Left hindlimb (tissue), 1 donor: Measurements from ENCODE around the gene SH3BP2.
A peak's percentile ranks its signal among the peaks of the same experiment; 100 is the strongest.

Experiments used
- DNase-seq: peaks from one replicate; pipeline ENCODE4 v3.0.0-alpha.2; 2018

The SH3BP2 gene

GRCh38 chr4:2804449-2804972, 11.6 kb downstream of the SH3BP2 start:
- DNase-seq, result peak; percentile 25

GRCh38 chr4:2804973-2805501, 12.2 kb downstream of the SH3BP2 start:
- DNase-seq, result peak; percentile 36

DNA sequence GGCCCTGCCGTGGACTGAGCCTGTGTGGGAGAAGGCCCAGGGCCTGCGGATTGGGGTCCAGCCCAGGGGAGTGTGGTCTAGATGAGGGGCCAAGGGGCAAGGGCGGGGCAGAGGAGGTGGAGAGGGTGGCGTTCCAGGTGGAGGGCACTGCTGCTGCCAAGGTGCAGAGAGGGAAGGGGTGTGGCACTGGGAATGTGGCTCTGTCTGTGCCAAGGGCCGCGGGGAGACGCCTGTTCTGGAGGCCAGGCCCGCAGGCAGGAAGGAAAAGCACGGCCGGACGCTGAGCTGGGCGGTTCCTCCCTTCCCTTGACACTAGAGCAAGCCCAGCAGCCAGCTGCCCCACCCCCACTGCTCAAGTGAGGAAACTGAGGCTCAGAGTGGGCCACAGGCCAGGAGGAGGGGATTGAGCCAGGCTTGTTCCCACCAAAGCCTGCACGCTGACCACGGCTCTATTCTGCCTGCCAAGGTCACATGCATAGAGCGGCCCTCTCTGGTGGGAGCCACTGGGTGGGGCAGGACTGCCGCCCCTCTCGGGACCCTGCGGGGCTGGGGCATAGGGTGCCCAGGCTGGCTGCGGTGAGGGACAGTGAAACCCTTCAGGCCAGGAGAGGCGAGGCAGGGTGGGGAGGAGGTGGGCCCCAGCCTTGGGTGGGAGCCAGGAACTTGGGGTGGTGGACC, 13.0 kb downstream of the SH3BP2 start:
- DNase-seq, result peak; percentile 57

DNA sequence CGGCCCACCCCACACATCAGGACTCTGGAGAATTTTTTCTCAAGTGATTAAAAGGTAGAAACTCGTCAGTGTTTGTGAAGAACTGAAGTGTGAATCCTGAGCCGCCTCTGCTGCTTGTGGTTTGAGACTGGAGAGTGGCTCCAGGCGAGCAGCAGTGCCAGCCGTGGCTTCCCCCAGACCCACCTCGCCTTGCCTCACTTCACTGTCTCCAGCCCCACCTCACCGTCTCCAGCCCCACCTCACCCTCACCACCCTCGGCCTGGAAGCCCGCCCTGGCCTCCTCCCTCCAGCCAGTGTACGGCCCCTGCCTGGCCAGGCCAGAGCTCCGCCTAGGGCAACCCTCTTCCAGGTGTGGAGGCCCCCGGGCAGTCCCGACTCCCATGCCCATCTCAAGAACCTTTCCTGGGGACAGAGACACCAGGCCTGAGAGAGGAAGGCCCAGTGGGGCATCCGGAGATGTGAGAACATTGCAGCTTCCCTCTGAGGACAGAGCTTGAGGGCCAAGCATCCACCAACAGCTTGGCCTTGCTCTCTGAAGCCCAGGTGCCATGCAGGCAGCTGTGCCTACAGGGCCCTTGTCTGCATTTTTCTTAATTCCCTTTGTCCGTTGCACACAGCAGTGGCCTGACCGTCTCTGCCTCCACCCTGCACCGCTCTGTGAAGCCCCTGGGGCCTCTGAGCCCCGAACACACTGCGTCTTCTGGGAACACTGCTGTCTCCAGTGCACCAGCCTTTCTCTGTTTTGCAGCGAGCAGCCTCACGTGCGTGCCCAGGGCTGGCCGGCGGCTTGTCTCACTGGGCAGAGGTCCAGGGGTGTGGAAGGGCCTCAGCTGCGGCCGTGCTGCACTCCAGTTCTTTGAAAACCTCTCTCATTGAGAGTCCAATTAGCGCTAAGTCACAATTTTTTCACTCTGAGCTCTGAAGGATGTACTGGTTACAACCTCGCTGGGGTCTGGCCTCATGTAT, 13.8 kb downstream of the SH3BP2 start:
- no peak for DNase-seq

DNA sequence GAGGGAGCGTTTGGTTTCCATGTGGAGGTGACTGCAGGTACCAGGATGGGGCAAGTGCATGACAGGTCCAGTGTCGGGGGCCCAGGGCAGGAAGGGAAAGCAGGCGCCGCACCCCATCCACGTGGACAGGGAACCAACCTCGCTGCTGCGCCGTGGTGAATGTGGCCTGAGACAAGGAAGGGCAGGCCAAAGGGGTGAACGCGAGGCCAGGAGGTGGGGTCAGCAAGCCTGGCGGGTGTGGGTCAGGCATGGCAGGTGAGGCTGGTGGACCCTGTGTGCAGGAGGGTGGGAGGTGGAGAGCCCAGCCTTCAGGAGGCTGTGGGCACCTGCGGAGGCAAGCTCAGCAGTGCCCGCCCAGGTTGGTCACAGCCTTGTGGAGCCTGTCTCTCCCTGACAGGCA, 14.7 kb downstream of the SH3BP2 start:
- no peak for DNase-seq

- no peak for DNase-seq
These were observed 15.1 kb downstream of the SH3BP2 start for GRCh38 chr4:2808001-2808400.

DNA sequence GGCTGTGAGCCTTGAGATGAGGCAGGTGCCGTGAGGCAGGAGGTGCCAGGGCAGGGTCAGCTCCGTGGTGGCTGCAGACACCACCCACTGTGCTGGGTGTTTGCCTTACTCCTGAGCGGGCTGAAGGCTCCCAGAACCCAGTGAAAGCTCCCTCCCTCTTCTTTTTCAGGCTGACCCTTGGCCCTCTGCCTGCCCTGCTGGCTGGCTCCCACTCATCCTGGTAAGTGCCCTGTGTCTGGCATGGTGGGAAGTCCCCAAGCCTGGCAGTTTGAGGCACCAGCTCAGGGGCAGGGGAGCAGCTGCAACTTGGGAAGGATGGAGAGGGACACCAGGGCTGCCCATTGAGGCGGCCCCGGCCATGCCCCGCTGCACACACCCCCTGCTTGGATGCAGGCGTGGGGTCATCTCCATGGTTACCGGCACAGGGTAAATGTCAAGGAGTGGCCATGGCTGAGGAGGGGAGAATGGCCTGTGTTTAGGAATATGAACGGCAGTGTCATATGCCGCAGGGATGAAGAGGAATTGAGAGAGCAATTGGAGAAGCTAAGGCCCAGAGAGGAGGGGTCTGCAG, 16.8 kb downstream of the SH3BP2 start:
- DNase-seq, result no peak

GRCh38 chr4:2810388-2810787, 17.5 kb downstream of the SH3BP2 start:
- DNase-seq, result no peak

- DNase-seq, result peak; percentile 81
These were observed 19.1 kb downstream of the SH3BP2 start for GRCh38 chr4:2811830-2812611.

- DNase-seq, result no peak
These were observed 19.9 kb downstream of the SH3BP2 start for GRCh38 chr4:2812612-2813354.

DNA sequence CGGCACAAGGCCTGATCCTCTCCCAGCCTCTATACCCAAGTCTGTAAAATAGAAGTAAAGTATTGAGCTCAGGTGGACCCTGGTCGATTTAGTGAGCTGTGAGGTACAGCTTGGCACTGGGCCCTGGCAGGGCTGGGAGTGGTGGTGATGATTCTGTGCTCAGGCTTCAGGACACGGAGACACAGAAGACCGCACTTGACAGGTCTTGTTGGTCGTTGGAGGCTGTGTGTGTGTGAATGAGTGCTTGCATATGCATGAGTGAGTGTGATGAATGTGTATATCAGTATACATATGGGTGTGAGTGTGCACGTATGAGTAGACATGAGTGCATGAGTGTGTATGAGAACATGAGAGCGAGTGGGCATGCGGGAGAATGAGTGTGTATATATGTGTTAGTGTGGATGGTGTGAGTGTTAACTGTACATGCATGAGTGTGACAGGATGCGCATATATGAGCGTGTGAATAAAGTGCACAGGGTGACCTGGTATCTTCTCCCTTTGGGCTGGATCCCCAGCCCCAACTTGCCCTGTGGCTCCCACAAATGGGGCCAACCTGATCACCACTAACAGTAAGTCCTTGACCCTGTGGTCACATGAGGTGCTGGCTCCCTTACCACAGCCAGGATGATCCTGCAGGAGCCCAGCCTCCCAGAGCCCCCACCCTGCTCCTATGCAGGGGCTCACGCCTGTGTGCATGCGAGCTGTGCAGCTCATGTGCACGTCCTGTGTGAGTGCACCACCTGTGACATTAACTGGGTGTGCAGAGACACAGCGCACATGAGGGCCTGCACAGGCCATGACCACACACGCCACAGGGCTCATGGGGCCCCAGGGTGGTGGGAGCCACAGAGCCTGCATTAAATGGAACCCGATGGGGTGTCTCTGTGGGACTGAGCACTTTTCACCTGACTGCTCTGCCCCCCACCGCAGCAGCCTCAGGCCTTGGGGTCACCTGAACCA, 20.8 kb downstream of the SH3BP2 start:
- no peak for DNase-seq

- no peak for DNase-seq
These were observed 21.9 kb downstream of the SH3BP2 start for GRCh38 chr4:2814627-2815270.

DNA sequence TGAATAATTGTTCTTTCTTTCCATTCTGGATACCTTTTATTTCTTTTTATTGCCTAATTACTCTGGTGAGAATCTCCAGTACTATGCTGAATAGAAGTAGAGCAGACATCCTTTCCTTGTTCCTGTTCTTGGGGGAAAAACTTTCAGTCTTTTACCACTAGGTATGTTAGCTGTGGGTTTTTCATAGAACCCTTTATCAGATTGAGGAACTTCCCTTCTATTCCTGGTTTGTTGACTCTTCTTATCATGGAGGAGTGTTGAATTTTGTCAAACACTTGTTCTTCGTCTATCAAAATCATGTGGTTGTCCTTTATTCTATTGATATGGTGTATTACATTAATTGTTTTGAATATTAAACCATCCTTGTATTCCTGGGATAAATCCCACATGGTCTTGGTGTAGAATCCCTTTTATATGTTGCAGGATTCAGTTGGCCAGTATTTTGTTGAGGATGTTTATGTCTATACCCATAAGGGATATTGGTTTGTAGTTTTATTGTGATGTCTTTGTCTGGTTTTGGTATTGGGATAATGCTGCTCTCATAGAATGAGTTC, 23.6 kb downstream of the SH3BP2 start:
- DNase-seq, result no peak

DNA sequence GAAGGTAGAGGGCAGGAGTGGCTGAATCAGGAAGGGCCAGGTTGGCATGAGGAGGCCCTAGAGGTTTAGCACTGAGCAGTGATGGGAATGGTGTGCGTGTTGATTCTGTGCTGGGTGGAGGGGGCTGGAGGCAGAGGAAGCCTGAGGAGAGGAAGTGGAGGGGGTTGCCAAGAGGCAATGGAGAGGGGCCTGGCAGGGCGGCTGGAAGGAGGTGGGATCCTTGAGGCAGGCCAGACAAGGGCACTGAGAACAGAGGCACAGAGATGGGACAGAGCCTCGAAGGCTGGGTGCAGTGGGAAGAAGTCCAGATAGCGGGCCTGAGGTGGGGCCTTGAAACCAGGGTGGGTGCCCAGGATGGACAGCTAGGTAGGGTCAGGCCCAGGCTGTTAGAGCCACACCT, 24.3 kb downstream of the SH3BP2 start:
- no peak for DNase-seq

DNA sequence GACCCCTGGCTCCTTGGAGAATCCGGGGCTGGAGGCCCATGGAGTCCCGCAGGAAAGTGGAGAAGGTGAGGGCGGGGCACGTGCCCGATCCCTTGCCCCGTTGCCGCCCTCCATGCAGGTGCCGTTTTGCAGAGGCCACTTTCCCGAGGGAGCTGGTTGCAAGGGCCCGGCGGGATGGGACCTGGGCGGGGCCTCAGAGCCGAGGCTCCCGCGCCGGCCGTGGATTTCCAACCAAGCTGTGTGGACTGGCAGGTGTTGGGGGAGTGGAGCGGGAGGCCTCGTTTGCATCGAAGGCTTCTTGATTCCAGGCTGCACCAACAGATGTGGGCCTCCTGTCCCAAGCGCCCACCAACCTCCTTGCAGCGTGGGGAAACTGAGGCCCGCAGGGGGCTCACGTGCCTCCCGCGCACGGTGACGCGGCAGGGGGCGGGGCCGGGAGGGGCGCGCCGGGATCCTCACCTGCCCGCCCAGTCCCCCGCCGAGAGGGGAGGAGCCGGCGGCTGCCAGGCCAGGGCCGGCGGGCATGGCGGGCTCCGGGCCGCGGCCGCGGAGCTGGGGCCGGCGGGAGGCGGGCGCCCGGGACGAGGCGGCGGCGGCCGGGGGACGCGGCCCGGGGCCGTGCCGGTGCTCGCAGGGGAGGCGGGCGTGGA, 24.9 kb downstream of the SH3BP2 start:
- no peak for DNase-seq

DNA sequence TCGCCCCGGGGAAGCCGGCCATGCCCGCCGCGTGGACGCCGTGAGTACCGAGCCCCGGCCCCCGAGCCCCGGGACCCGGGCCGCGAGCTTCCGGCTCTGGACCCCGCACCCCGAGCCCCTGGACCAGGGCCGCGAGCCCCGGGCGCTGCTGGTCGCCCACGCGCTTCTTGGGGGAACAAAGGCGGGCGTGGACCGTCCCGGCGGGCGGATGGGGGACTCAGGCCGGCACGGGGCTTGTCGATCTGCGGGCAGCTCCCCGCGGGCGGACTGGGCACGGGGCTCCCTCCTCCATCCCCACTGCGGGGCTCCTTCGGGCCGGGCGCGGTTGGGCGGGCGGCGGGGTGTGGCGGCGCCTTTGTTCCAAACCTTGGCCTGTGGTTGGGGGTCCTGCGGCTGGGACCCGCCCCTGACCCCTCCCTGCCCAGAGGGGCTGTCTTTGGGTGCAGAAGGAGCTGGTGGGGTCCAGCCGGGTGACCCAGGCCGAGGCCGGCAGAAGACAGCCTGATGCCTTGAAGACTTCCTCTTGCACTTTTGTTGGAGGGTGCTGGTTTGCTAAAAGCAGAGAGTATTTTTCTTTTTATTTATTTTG, 25.6 kb downstream of the SH3BP2 start:
- DNase-seq, result no peak

DNA sequence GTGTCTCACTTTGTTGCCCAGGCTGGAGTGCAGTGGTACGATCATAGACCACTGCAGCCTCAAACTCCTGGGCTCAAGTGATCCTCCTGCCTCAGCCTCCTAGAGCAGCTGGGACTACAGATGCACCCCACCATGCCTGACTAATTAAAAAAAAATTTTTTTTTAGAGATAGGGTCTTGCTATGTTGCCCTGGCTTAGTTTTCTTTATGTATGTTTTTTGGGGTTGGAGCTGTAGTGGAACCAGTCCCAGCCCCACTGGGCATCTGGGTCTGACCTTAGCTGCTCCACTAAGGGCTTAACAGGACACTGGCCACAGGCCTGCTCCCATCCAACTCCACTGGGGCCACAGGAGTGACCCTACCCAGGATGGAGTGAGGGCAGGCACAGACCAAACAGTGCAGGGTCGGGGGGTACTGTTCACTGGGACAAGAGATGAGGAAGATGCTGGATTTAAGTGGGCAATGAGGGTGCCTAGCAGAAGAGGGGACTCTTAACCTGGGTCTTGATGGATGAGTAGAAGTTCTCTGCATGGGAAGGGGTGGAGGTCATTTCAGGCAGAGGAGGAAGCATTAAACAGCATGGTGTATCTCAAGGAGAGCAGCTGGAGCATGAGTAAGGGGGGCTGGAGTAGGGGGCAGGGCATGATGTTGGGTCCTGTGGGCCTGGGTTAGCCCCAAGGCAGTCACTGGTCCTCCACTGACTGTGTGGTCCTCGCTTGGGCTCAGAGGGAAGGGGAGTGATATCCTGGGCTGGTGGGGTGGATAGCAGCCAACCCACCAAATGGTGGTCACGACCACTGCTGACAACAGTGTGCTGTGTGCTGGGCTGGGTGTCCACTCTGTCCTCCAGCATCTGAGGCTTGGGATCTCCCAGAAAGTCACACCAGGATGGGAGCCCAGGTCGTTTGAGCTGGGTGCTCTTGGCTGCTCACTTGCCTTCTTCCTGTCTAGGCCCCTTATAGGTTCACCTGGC, 26.6 kb downstream of the SH3BP2 start:
- DNase-seq, result no peak
